GM18505 (cell line): Measurements from ENCODE around the gene C1orf74.
A peak's percentile ranks its signal among the peaks of the same experiment; 100 is the strongest.
"Not testable (repeated sequence)": the region's sequence is repeated elsewhere in the genome, so short reads cannot be mapped to it uniquely, and the experiment has no call there.

Experiments
- ATAC-seq: cut with Tn5 transposase; IDR thresholded peaks from one replicate; pipeline ENCODE4 v1.9.1; 2021; ENCODE audit not compliant: unreplicated experiment
- POLR2A ChIP-seq: IDR thresholded peaks from 4 replicates; pipeline ENCODE4 v1.6.1; 2011; ENCODE audit warnings: borderline replicate concordance; ENCODE audit not compliant: insufficient read depth, insufficient read length; ENCODE audit errors: extremely low read depth

Gene C1orf74

GRCh38 chr1:209797978-209798639 lies 13.8 kb upstream of the C1orf74 start:
- no peak for TF ChIP-seq POLR2A
- no peak for ATAC-seq

DNA sequence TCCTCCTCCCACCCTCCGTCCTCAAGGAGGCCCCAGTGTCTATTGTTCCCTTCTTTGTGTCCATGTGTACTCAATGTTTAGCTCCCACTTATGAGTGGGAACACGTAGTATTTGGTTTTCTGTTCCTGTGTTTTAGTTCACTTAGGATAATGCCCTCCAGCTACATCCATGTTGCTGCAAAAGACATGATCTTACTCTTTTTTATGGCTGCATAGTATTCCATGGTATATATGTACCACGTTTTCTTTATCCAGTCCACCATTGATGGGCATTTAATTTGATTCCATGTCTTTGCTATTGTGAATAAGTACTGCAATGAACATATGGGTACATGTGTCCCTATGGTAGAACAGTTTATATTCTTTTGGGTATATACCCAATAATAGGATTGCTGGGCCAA lies 9.4 kb upstream of the C1orf74 start:
- ATAC-seq: not testable (repeated sequence)

GRCh38 chr1:209791920-209792319 lies 7.6 kb upstream of the C1orf74 start:
- no peak for TF ChIP-seq POLR2A
- no peak for ATAC-seq

DNA sequence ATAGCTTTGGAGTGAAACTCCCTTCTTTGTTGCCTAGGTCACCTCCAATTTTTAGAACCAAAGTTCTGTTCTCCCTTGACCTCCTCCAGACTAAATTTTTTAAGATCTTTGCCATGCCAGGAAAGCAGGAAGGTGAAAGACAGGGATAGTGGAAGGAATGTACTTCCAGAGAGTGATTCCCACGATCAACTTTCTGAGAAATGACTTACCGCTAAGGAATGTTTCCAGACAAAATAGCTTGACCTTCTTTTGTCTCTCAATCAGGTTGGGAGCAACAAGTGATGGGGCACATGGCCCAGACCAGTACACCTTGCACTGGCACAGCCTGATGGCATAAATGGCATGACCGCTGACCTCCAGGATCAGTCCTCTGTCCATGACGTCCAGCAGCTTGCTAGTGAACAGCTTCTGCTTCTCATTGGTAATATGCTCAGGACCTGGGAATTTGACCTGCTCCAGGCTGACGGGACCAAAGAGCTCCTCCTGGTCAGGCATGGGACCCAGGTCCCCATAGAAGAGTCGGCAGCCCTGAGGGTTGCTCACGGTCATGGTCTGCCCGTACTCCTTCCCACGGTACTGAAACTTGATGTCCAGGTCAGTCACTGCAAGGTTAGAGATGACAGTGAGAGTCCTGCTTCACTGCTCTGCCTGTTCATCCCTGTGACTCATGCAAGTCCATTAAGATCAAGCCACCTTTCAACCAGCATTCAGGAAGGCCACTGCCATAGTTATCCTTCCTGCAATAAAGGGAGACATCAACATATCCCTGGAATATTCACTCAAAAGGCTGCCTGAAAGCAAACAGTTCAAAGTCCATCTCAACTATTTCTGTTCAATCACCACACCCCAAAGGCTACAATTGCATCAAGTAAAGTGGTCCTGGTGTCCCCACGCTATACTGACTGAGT lies 6.2 kb upstream of the C1orf74 start:
- no peak for TF ChIP-seq POLR2A
- ATAC-seq: no peak

DNA sequence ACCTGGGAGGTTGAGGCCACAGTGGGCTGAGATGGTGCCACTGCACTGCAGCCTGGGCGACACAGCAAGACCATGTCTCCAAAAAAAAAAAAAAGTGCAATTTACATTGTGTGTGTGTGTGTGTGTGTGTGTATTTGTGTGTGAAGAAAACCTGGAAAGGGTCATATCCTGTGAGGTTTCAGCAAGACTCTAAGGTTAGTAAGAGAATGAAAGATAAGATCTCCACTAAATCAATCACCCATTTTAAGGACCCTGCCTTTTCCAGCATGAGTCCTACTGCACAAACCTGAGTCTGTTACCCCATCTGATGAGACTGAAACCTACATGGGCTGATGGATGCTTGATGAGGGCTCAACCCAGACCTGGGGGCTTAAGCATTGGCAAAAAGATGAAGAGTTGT lies 4.9 kb upstream of the C1orf74 start:
- ATAC-seq: no peak
- TF ChIP-seq POLR2A: no peak

DNA sequence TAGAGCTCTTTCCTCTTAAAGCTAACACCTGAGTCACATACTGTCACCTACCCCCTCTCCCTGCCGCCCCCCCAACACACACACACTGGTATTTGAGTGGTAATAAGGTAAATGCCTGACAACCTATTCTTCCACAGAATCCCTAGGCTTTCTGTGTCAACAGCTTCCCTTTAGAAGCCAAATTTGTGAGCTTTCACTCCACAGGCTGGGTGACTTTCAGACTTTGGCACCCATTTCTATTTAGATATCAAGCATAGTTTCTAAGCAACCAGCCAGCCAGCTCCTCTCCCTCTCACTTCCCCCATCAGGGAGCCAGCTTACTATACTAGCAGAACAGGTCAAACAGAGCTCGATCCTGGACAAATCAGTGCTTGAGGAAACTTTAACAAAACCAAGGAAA lies 3.2 kb upstream of the C1orf74 start:
- TF ChIP-seq POLR2A: no peak
- ATAC-seq: no peak

DNA sequence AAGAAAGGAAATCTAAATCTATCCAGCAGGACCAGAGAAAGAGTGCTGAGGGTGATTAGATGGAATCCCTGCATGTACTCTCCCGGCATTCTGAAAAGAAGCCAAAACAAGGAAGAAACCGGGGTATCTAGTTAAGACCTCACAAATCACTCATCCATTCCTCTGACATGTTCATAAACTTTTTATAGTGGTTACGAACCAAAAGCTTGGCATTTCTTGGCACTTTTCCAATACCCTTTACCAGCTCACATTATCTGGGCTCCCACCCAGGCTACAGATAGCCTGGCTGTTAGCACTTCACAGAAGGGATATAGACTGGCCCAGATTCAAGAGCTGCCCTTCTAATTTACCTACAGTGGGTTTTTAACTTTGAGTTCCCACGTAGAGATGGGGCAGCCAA lies 1.8 kb upstream of the C1orf74 start:
- no peak for ATAC-seq
- no peak for TF ChIP-seq POLR2A

DNA sequence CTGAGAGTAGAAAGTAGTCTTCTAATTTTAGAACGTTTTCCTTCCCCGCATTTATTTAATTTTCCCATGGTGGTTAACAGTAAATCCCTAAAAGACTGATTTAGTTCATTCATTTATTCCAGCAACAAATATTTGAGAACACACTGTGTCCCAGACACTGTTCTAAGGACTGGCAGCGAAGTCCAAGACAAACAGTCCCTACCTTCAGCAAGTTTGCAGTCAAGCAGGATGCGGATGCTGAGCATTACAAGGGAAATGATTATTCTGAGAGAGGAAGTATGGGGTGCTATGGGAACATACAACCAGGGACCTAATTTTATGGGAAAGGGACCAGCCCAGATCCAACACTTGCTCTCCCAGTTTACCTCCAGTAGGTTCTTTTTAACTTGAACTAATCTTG lies 1.2 kb upstream of the C1orf74 start:
- no peak for ATAC-seq
- no peak for TF ChIP-seq POLR2A

DNA sequence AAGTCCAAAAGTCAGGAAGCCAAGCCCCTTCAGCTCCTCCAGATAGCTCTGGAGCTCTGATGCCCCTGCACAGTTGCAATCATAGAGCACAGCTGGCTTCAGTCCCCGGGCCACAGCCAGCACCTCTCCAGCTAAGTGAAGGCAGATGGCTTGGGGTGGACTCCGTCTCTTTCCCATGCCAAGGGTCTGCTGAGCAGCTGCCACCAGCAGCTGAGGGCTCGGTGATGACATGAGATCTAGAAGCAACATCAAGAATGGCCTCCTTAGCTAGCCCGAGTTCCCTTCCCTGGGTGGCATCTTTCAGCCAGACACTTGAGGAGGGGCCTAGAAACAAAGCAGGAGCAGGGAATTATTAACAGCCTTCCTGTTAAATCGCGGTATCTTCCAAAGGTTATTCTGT lies 973 bp downstream of the C1orf74 start:
- no peak for ATAC-seq
- no peak for TF ChIP-seq POLR2A

GRCh38 chr1:209780268-209780667 lies 4.1 kb downstream of the C1orf74 start:
- ATAC-seq: no peak
- no peak for TF ChIP-seq POLR2A

DNA sequence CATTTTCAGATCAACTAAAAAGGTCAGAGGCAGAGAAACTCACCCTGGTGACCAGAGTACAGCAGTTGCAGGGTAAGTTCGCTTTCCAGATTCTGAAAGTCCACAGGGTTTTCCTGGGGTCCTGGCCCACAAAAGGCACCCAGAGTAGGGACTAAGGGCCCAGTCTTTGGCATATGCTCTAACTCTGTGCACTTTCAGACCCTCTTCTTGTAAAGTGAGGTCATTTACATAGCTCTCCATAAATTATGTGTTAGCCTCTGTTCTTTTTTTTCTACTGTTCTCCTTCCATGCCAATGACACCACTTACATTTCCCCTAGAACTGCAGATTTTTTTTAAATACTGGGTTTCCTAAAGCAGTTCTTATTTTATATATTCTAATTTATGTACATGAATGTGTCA lies 6.3 kb downstream of the C1orf74 start:
- no peak for TF ChIP-seq POLR2A
- no peak for ATAC-seq

- ATAC-seq: no peak
- TF ChIP-seq POLR2A: no peak
These were observed 6.8 kb downstream of the C1orf74 start for GRCh38 chr1:209777587-209777986.

GRCh38 chr1:209775678-209776077 lies 8.7 kb downstream of the C1orf74 start:
- no peak for TF ChIP-seq POLR2A
- no peak for ATAC-seq

GRCh38 chr1:209774592-209774991 lies 9.8 kb downstream of the C1orf74 start:
- no peak for TF ChIP-seq POLR2A
- peak; percentile 56 for ATAC-seq
